Lung (tissue), 12 donors: ENCODE results near the gene TMEM72. TPM values are rescaled to one million over a fixed set of nuclear protein-coding genes. Genes with fewer than 3 reads are reported as not detected.

ENCODE experiments used
- ATAC-seq: fragments of 200-7000 bp; cut with Tn5 transposase; one replicate; pipeline ENCODE4 v1.9.1; 2020; ENCODE audit warnings: moderate number of reproducible peaks; ENCODE audit not compliant: insufficient read depth, low FRiP score
- DNase-seq, 3 donors: peaks; one replicate each; pipeline ENCODE4 v3.0.0-alpha.2; 2013 to 2017
- H3K27ac ChIP-seq, 2 donors: one replicate each; pipeline ENCODE4 v1.5.1; 2013; ENCODE audit warnings: mild to moderate bottlenecking in 2 of 2, moderate library complexity in 2 of 2, control low read depth in 1 of 2, inconsistent platforms in 1 of 2, low read depth in 1 of 2, low read length in 1 of 2
- H3K27me3 ChIP-seq, 3 donors: one replicate each; pipeline ENCODE4 v1.5.1; 2013; ENCODE audit warnings: low read length in 2 of 3; ENCODE audit not compliant: control insufficient read depth in 3 of 3, insufficient read depth in 3 of 3
- H3K36me3 ChIP-seq, 4 donors: one replicate each; pipeline ENCODE4 v1.5.1; 2013; ENCODE audit warnings: low read length in 4 of 4, mild to moderate bottlenecking in 1 of 4, moderate library complexity in 1 of 4; ENCODE audit not compliant: control insufficient read depth in 4 of 4, insufficient read depth in 4 of 4
- H3K4me1 ChIP-seq, 5 donors: one replicate each; pipeline ENCODE4 v1.5.1; 2013; ENCODE audit warnings: low read length in 5 of 5, mild to moderate bottlenecking in 2 of 5, moderate library complexity in 1 of 5; ENCODE audit not compliant: control insufficient read depth in 5 of 5, insufficient read depth in 5 of 5
- H3K4me3 ChIP-seq: one replicate; pipeline ENCODE4 v1.5.1; 2013; ENCODE audit warnings: mild to moderate bottlenecking, control low read depth, moderate library complexity
- H3K9ac ChIP-seq, 2 donors: one replicate each; pipeline ENCODE4 v1.5.1; 2013; ENCODE audit warnings: low read length in 2 of 2, control low read depth in 1 of 2; ENCODE audit not compliant: insufficient read depth in 1 of 2
- H3K9me3 ChIP-seq, 4 donors: one replicate each; pipeline ENCODE4 v1.5.1; 2013; ENCODE audit warnings: low read length in 3 of 4, mild to moderate bottlenecking in 1 of 4, moderate library complexity in 1 of 4; ENCODE audit not compliant: control insufficient read depth in 4 of 4, insufficient read depth in 3 of 4
- WGBS, 2 donors: extraction: QIAGEN DNeasy Blood & Tissue Kit; methylation state at CpG; one replicate each; pipeline ENCODE4 v1.1.7; 2013; 5-methylcytosine and 5-hydroxymethylcytosine counted together
- polyA plus RNA-seq, 2 donors: library from polyadenylated mRNA; stranded (reverse); fragments of 200-250 nt; gene quantifications; one replicate each; pipeline ENCODE4 v1.2.1, GENCODE V29; 2013
- total RNA-seq, 2 donors: library from RNA; depleted of rRNA in 1 of 2; stranded (reverse); fragments of >200 nt in 1 of 2; gene quantifications; one replicate each; pipeline ENCODE4 v1.2.1, GENCODE V29; 2014 to 2021
- TF ChIP-seq, protein P1 (sequence below): IDR thresholded peaks from 2 replicates; pipeline ENCODE4 v1.5.1; 2012; ENCODE audit warnings: mild to moderate bottlenecking; ENCODE audit errors: control extremely low read depth, extremely low read depth
- donor health status: control.
- donor health status: control.
- donor health status: Bipolar disorder and iron deficiency.
- donor health status: healthy.
- donor health status: DM: yes; HTN: yes; CAD: no.

Gene TMEM72
- total and polyA plus RNA-seq, 4 donors: 0.02 to 0.11 (median 0.04) TPM; not detected in 1

DNA sequence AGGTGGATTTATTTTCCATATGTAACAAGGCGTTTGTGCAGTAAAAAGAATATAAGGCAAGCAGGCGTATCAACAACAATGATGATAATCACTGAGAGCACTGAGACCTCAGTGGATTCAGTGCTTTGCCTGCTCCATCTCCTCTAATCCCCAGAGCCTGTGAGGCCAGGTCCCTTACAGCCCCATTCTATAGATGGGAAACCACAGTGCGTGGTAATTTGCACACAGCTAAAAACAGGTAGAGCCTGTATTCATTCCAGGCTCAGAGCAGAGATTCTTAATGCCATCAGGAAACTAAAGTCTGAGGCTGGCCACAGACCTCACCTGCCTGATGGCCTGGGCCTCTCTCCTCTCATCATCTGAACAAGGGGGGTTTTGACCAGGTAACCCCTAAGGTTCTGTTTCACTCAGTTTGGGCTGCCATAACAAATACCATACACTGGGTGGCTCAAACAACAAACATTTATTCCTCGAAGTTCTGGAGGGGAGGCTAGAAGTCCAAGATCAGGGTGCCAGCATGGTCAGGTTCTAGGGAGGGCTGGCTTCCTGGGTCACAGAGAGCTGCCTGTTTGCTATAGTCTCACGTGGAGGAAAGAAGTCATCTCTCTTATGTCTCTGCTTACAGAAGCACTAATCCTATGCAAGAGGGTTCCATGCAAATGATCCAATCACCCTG, 38.1 kb downstream of the TMEM72 start:
- TF ChIP-seq, protein P1, sequence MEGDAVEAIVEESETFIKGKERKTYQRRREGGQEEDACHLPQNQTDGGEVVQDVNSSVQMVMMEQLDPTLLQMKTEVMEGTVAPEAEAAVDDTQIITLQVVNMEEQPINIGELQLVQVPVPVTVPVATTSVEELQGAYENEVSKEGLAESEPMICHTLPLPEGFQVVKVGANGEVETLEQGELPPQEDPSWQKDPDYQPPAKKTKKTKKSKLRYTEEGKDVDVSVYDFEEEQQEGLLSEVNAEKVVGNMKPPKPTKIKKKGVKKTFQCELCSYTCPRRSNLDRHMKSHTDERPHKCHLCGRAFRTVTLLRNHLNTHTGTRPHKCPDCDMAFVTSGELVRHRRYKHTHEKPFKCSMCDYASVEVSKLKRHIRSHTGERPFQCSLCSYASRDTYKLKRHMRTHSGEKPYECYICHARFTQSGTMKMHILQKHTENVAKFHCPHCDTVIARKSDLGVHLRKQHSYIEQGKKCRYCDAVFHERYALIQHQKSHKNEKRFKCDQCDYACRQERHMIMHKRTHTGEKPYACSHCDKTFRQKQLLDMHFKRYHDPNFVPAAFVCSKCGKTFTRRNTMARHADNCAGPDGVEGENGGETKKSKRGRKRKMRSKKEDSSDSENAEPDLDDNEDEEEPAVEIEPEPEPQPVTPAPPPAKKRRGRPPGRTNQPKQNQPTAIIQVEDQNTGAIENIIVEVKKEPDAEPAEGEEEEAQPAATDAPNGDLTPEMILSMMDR: no peak
- DNase-seq: no peak
- no peak for ATAC-seq
- Histone ChIP-seq H3K27ac (no peak overlapping the region), H3K4me3 (no peak overlapping the region), H3K9me3 (peaks cover 0 to 6% (median 0%) of the 10 kb centered on the region in 4 donors), H3K27me3 (no peaks in the 10 kb centered on the region), H3K36me3 (no peaks in the 10 kb centered on the region), H3K9ac (no peak overlapping the region), H3K4me1 (peaks cover 2 to 28% (median 12%) of the 10 kb centered on the region in 5 donors)
- WGBS, 2 donors: 72 to 82% methylated on average over 5 of the region's 5 CpGs

DNA sequence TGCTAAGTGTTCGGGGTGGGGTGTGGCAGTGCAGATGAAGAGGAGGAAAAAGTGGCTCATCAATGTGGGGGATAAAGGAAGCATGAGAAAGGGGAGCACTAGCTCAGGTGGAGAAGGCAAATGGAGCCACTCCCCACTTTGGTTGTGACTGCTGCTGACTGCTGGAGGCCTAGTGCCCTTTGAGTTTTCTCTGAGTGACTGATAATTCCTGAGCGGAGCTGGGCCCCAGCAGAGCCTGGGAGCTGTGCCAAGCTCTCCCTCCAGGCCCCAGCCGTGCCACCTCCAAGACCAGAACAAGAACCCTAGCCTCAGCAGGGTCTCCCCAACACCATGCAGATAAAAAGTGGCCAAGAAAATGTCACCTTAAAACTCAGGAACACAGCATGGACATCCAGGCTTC, 38.8 kb downstream of the TMEM72 start:
- peak in 1 of 3 donors; percentile 60 for DNase-seq
- WGBS, 2 donors: 82 to 90% methylated on average over 3 of the region's 3 CpGs
- H3K4me3 ChIP-seq: no peak overlapping the region
- no peaks in the 10 kb centered on the region for H3K27me3 ChIP-seq
- TF ChIP-seq, protein P1: no peak
- H3K27ac ChIP-seq: no peak overlapping the region
- peaks cover 2 to 28% (median 12%) of the 10 kb centered on the region in 5 donors for H3K4me1 ChIP-seq
- peaks cover 0 to 3% (median 0%) of the 10 kb centered on the region in 4 donors for H3K9me3 ChIP-seq
- no peaks in the 10 kb centered on the region for H3K36me3 ChIP-seq
- ATAC-seq: no peak
- H3K9ac ChIP-seq: no peak overlapping the region

DNA sequence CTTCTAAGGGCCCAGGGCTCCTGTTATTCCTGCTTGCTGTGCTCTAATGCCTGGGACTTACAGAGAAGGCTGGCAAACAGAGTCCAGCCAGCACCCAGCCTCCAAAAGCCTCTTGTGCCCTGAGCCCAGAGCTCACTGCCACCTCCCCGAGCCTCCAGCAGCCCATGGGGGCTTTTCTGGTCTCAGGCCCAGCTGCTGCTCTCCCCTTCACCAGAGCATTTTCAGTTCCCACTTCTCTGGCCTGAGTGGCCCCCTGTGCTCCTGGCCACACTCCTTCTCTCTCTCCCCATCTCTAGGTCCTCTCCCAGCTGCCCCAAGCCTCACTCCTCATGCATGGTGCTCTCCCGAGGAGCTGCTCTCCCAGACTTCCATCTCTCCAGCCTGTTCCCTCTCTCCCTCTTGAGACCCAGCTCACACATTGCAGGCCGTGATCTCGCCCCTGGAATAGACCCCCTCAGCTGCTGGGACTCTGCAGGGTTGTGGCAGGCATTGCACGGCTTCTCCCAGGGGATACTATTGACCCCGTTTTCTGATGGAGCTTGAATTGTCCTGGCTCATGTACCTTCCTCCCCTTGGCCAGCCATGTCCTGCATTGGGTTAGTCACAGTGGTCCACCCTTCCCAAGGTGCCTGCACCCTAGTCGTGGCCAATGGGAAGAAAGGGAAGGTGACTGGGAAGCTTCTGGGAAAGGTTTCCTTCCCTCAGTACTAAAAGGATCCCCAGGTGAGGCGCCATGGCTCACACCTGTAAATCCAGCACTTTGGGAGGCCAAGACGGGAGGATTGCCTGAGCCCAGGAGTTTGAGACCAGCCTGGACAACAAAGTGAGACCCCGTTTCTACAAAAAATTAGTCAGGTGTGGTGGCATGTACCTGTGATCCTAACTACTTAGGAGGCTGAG, 39.4 kb downstream of the TMEM72 start:
- Histone ChIP-seq H3K4me3 (no peak overlapping the region), H3K9me3 (no peaks in the 10 kb centered on the region), H3K4me1 (peaks cover 2 to 28% (median 12%) of the 10 kb centered on the region in 5 donors), H3K9ac (no peak overlapping the region), H3K27ac (no peak overlapping the region), H3K36me3 (no peaks in the 10 kb centered on the region), H3K27me3 (no peaks in the 10 kb centered on the region)
- 91 to 95% methylated on average over 10 of the region's 10 CpGs for WGBS, 2 donors
- DNase-seq (no peak), ATAC-seq (no peak)
- TF ChIP-seq, protein P1: no peak
